Measurements from ENCODE around the gene POC1A.

Gene POC1A

GRCh38 chr3:52084216-52084945 is 69.8 kb downstream of the POC1A start:
- DNase-seq (ENCODE audit: low read depth): no peak

- no peak for DNase-seq (ENCODE audit: low read depth)
Observed at GRCh38 chr3:52083556-52084087, 70.6 kb downstream of the POC1A start.

DNA sequence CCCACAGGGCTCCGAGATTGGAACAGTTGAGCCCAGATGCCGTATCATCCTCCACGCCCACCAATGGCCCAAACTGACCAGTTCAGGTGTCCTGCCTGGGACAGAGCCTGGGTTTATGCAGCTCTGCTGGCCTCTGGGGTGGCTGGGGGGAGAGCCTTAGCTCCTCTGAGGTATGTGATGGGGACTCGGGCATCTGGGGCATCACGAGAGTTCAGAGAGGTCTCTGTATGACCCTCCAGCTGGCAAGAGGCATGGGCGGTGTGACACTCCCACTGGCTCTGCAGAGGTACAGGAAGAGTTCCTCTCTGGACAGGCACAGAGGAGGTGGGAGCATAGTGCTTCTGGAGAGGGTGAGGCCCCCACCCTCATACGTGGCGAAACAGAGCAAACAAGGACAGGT is 71.3 kb downstream of the POC1A start:
- DNase-seq (ENCODE audit: low read depth): no peak

GRCh38 chr3:52080830-52081719 is 73.1 kb downstream of the POC1A start:
- no peak for DNase-seq (ENCODE audit: low read depth)

DNA sequence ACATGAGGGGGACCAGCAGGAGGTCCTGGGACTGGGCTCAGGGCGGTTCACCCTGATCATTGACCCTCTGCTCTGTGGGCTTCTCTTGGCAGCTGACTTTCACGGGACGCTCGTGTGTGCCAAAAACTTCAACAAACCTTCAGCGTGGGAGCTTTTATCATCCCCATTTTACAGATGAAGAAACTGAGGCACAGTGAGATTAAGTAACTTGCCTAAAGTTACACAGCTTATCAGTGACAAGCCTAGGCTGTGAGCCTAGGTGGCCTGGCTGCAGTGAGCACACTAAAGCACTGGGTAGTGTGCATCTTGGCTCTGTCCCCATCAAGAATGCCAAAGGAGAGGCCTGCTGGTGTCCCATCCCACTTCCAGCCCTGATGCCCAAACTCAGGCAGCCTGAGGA is 74.3 kb downstream of the POC1A start:
- DNase-seq (ENCODE audit: low read depth): no peak

- no peak for DNase-seq (ENCODE audit: low read depth)
Observed at GRCh38 chr3:52078781-52079560, 75.3 kb downstream of the POC1A start.

GRCh38 chr3:52077925-52078324 is 76.3 kb downstream of the POC1A start:
- DNase-seq (ENCODE audit: low read depth): no peak

DNA sequence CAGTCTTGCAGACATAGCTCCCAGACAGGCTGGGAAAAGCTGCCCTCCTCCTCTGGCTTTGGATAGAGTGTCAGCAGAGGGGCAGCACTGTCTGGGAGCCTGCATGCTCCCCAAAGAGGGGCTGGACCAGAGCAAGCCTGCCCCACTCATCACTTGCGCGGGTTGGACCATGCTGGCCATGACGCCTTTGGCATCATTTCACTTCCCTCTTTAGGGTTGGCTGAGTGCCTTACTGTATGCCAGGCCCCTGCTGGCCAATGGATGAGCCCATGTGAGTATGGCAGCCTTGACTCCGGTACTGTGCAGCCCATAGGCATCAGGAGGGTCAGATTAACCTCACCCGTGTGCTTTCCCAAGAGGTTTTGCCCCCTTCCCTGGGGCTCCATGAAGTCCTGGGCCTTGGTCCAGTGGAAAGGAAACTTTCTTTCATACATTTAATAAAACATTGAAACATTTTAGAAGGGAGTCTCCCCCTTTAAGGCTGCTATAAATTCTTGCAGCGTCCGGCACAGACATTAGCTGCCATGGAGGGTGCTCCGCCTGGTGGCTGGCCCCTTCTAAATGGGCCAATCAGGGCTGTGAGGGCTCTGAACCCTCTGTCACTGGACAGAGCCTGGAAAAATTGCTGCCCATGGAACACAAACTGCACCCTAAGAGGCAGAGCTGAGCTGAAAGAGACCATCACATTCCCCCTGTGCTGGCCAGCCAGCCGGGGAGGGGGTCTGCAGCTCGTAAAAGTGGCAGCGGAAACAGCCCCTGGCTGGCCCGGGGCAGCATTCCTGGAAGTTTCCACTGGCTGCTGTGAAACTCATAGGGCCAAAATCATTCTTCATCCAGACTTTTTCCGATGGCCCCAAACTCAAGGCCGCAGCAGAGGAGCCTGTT is 77.1 kb downstream of the POC1A start:
- no peak for DNase-seq (ENCODE audit: low read depth)

GRCh38 chr3:52073490-52073889 is 80.7 kb downstream of the POC1A start:
- no peak for DNase-seq (ENCODE audit: low read depth)

DNA sequence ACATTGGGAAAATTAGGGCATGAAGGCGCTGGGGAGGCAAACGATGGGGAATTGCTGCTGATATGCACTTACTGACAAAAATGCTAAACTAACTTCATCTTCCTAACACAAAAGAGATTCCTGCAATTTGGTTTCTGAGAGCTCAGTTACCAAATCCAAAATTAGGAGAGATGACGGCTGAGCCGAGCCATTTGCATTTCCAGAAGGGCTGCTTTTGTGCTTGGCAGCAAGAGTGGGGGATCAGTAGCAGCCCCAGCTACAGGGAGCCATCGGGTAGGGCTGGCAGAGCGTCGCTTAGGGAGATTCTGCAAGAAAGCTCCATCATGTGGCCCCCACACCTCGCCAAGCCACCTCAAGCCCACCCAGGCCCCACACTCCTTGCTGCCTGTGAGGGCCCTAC is 81.8 kb downstream of the POC1A start:
- DNase-seq (ENCODE audit: low read depth): no peak

- no peak for DNase-seq (ENCODE audit: low read depth)
Observed at GRCh38 chr3:52072020-52072419, 82.2 kb downstream of the POC1A start.

GRCh38 chr3:52070724-52071621 is 83.2 kb downstream of the POC1A start:
- DNase-seq (ENCODE audit: low read depth): no peak

GRCh38 chr3:52069855-52070254 is 84.4 kb downstream of the POC1A start:
- no peak for DNase-seq (ENCODE audit: low read depth)

DNA sequence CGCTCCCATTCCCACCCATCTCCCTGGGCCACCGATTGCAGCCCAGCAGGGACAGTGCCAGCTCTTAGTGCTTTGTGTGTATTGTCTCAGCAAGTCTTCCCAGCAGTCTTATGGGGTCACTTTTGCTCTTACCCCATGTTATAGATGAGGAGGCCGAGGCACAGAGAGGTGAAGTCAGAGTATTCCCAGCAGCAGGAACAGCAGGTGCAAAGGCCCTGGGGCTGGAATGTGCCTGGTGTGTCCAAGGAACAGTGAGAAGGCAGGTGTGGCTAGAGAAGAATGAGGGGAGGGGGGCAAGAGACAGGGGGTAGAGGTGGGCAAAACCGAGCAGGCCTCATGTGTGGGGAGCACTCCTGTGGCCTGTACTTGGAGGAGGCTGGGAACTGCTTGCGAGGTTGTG is 85.1 kb downstream of the POC1A start:
- no peak for DNase-seq (ENCODE audit: low read depth)

DNA sequence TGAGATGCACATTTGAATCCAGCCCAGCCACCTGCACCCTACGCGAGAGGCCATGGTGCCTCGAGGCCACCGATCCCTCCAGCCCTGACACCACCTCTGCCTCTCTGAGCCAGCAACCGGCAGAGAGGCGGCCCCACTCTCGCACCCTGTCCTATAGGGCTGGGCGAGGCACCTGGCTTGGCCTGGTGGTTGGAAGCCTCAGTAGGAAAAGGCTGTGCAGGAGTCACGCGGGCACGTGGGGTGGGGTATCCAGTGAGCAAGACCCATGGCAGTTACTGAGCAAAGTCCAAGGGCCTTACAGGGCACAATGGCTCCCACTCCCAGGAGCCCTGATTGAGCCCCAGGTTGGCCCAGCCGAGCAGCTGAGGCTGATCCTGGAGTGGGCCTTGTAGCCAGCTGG is 85.5 kb downstream of the POC1A start:
- DNase-seq (ENCODE audit: low read depth): no peak

- DNase-seq (ENCODE audit: low read depth): no peak
Observed at GRCh38 chr3:52068055-52068571, 86.1 kb downstream of the POC1A start.

DNA sequence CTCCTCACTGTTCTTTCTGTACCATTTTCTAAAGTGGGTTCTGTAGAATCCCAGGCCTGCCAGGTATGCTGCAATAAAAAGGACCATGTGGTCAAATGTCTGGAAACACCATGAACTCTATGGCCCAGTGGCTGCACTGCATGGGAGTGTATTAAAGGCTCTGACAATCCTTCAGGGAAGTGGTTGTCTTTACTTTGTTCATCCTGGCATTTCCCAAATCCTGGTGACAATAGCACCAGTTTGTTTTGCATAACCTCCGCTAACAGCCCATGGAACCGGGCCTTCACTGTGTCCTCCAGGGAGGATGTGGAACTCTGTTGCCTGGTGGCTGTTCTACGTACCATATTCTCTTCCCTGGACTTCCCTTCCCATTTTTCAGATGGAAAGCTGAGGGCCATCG is 86.7 kb downstream of the POC1A start:
- DNase-seq (ENCODE audit: low read depth): no peak

GRCh38 chr3:52067046-52067445 is 87.2 kb downstream of the POC1A start:
- DNase-seq (ENCODE audit: low read depth): no peak

GRCh38 chr3:52065264-52065756 is 88.9 kb downstream of the POC1A start:
- no peak for DNase-seq (ENCODE audit: low read depth)

DNA sequence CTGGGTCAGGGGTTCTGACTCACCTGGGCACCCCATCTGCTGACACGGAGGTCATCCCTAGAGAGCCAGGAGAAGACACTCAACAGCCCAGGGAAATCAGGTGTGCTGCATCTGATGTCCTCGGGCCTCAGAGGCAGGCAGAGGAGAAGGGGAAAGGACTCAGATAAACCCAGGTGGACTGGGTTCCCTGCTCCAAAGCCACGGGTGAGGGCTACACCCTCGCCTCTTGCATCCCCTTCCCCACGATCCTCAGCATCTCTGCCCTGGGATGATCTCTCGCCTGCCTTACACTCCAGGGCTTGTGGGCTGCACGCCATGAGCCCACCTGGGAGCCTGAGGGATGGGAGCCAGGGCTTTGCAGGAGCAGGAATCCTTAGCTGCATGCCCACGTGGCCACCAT is 89.7 kb downstream of the POC1A start:
- DNase-seq (ENCODE audit: low read depth): no peak
